Measurements from ENCODE around the gene TOM1L1. TPM values are rescaled to one million over a fixed set of nuclear protein-coding genes. Genes with fewer than 3 reads are reported as not detected.

TOM1L1 gene
- total RNA-seq, 1 experiment from 2014 or later, result 58.5 TPM

DNA sequence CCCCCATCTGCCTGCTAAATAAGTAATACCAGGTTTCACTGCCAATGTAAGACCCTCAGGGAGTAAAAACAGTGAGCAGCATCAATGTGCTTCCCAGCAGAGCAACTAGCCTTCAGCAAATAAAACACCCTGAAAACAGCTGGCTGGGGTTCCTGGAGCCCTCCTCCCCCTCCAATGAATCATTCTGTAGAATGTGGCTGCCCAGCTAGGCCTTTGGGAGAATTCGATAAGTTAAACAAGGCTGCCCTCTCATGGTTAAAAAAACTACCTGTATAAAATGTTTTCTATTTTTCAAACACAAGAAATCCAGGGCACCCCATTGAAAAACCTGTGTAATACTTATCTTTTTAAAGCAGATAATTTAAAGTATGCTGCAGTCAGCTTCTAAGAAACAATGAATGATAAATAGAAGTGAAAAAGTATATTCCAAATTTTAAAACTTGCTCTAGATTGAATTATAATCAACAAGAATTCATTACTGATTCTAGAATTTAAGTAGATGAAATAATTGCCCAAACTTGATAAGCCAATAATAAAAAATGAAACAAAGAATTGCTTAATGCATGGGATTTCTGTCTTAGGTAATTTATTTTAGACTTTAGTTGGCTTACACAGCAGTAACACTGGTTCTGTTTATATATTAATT is 9.4 kb upstream of the TOM1L1 start:
- no peaks in the 10 kb centered on the region; the same call in 1 of the 2 replicates for H3K9me3 Mint-ChIP-seq
- H3K4me3 Mint-ChIP-seq, result no peak overlapping the region
- 0 out of 2 replicates have a peak, but pooled peaks cover 2% of the 10 kb centered on the region for H3K36me3 Mint-ChIP-seq
- ChIA-PET POLR2A (interaction anchor here (0.6 kb wide), 1 partner anchor 38 kb away, joined by 3 read pairs; no protein-coding TSS in a partner anchor), CTCF (interaction anchor here (0.6 to 1.1 kb wide), 5 partner anchors 8 to 1858 kb away, joined by 3 to 5 read pairs (median 3); no protein-coding TSS in a partner anchor)
- DNase-seq (ENCODE audit: low spot score) (peak; percentile 39), ATAC-seq (peak; percentile 92)
- no peak overlapping the region for H3K27ac Mint-ChIP-seq
- H3K27me3 Mint-ChIP-seq (ENCODE audit: low read depth), result no peaks in the 10 kb centered on the region
- TF ChIP-seq, protein P1, sequence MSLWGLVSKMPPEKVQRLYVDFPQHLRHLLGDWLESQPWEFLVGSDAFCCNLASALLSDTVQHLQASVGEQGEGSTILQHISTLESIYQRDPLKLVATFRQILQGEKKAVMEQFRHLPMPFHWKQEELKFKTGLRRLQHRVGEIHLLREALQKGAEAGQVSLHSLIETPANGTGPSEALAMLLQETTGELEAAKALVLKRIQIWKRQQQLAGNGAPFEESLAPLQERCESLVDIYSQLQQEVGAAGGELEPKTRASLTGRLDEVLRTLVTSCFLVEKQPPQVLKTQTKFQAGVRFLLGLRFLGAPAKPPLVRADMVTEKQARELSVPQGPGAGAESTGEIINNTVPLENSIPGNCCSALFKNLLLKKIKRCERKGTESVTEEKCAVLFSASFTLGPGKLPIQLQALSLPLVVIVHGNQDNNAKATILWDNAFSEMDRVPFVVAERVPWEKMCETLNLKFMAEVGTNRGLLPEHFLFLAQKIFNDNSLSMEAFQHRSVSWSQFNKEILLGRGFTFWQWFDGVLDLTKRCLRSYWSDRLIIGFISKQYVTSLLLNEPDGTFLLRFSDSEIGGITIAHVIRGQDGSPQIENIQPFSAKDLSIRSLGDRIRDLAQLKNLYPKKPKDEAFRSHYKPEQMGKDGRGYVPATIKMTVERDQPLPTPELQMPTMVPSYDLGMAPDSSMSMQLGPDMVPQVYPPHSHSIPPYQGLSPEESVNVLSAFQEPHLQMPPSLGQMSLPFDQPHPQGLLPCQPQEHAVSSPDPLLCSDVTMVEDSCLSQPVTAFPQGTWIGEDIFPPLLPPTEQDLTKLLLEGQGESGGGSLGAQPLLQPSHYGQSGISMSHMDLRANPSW (CRISPR knock-in tag; conservative IDR thresholded peaks at IDR 0.05; ENCODE audit: low read depth), result no peak
- TF ChIP-seq TEAD1 (CRISPR knock-in tag; IDR thresholded peaks at IDR 0.05) (no peak), ZNF219 (CRISPR knock-in tag; IDR thresholded peaks at IDR 0.05; ENCODE audit: borderline replicate concordance) (no peak), KAT7 (CRISPR knock-in tag; IDR thresholded peaks at IDR 0.05; ENCODE audit: borderline replicate concordance) (no peak), CREB1 (CRISPR knock-in tag; IDR thresholded peaks at IDR 0.05) (no peak), PRRX2 (CRISPR knock-in tag; IDR thresholded peaks at IDR 0.05) (no peak), RELA (CRISPR knock-in tag; IDR thresholded peaks at IDR 0.05; ENCODE audit: borderline replicate concordance) (no peak), NFE2L1 (CRISPR knock-in tag; IDR thresholded peaks at IDR 0.05) (no peak)
- TF ChIP-seq, protein P2, sequence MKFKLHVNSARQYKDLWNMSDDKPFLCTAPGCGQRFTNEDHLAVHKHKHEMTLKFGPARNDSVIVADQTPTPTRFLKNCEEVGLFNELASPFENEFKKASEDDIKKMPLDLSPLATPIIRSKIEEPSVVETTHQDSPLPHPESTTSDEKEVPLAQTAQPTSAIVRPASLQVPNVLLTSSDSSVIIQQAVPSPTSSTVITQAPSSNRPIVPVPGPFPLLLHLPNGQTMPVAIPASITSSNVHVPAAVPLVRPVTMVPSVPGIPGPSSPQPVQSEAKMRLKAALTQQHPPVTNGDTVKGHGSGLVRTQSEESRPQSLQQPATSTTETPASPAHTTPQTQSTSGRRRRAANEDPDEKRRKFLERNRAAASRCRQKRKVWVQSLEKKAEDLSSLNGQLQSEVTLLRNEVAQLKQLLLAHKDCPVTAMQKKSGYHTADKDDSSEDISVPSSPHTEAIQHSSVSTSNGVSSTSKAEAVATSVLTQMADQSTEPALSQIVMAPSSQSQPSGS (CRISPR knock-in tag; IDR thresholded peaks at IDR 0.05; ENCODE audit: borderline replicate concordance, low read depth), result no peak
- TF ChIP-seq, protein P3, sequence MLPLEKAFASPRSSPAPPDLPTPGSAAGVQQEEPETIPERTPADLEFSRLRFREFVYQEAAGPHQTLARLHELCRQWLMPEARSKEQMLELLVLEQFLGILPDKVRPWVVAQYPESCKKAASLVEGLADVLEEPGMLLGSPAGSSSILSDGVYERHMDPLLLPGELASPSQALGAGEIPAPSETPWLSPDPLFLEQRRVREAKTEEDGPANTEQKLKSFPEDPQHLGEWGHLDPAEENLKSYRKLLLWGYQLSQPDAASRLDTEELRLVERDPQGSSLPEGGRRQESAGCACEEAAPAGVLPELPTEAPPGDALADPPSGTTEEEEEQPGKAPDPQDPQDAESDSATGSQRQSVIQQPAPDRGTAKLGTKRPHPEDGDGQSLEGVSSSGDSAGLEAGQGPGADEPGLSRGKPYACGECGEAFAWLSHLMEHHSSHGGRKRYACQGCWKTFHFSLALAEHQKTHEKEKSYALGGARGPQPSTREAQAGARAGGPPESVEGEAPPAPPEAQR (CRISPR knock-in tag; IDR thresholded peaks at IDR 0.05), result no peak
- peaks cover 7% of the 10 kb centered on the region for H3K4me1 Mint-ChIP-seq

DNA sequence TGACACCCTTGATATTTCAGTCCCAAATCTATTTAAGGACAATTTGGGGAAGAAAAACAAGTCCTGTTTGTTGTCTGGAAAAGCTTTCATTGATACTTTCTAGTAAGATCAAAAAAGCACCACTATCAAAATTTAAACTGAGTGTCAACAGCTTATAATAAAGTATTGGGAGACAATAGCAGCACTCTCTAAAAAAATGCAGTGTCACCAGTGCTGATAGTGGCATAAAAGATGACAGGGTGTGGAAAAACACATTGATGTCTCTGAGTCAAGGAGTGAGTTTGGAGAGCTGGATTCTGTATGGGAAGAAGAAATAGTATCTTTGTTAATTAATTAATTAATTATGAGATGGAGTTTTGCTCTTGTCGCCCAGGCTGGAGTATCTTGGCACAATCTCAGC is 8.3 kb upstream of the TOM1L1 start:
- no peak overlapping the region for H3K27ac Mint-ChIP-seq
- CTCF ChIA-PET, result no interaction called here
- H3K36me3 Mint-ChIP-seq, result peaks cover 6% of the 10 kb centered on the region; the same call in 1 of the 2 replicates
- H3K4me1 Mint-ChIP-seq, result peaks cover 7% of the 10 kb centered on the region
- DNase-seq (ENCODE audit: low spot score) (no peak), ATAC-seq (no peak)
- H3K4me3 Mint-ChIP-seq, result no peak overlapping the region
- POLR2A ChIA-PET, result no interaction called here
- no peaks in the 10 kb centered on the region for H3K27me3 Mint-ChIP-seq (ENCODE audit: low read depth)
- TF ChIP-seq ZNF281 (CRISPR knock-in tag; IDR thresholded peaks at IDR 0.05) (no peak), HMGXB4 (CRISPR knock-in tag; IDR thresholded peaks at IDR 0.05) (no peak), ETV6 (CRISPR knock-in tag; IDR thresholded peaks at IDR 0.05) (no peak)
- TF ChIP-seq, protein P4, sequence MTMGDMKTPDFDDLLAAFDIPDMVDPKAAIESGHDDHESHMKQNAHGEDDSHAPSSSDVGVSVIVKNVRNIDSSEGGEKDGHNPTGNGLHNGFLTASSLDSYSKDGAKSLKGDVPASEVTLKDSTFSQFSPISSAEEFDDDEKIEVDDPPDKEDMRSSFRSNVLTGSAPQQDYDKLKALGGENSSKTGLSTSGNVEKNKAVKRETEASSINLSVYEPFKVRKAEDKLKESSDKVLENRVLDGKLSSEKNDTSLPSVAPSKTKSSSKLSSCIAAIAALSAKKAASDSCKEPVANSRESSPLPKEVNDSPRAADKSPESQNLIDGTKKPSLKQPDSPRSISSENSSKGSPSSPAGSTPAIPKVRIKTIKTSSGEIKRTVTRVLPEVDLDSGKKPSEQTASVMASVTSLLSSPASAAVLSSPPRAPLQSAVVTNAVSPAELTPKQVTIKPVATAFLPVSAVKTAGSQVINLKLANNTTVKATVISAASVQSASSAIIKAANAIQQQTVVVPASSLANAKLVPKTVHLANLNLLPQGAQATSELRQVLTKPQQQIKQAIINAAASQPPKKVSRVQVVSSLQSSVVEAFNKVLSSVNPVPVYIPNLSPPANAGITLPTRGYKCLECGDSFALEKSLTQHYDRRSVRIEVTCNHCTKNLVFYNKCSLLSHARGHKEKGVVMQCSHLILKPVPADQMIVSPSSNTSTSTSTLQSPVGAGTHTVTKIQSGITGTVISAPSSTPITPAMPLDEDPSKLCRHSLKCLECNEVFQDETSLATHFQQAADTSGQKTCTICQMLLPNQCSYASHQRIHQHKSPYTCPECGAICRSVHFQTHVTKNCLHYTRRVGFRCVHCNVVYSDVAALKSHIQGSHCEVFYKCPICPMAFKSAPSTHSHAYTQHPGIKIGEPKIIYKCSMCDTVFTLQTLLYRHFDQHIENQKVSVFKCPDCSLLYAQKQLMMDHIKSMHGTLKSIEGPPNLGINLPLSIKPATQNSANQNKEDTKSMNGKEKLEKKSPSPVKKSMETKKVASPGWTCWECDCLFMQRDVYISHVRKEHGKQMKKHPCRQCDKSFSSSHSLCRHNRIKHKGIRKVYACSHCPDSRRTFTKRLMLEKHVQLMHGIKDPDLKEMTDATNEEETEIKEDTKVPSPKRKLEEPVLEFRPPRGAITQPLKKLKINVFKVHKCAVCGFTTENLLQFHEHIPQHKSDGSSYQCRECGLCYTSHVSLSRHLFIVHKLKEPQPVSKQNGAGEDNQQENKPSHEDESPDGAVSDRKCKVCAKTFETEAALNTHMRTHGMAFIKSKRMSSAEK (CRISPR knock-in tag; IDR thresholded peaks at IDR 0.05; ENCODE audit: borderline replicate concordance), result no peak
- TF ChIP-seq, protein P2 (CRISPR knock-in tag; IDR thresholded peaks at IDR 0.05; ENCODE audit: borderline replicate concordance, low read depth), result no peak
- 0 out of 2 replicates have a peak, but pooled peaks cover 5% of the 10 kb centered on the region for H3K9me3 Mint-ChIP-seq
